DMS53 treated with DMSO at 0.1 percent for 48 hours (cell line): ENCODE data around the gene RNASET2.
"Not testable (repeated sequence)": the region's sequence is repeated elsewhere in the genome, so short reads cannot be mapped to it uniquely, and the experiment has no call there.

ENCODE experiments used
- DNase-seq: peaks from one replicate; lab custom pipeline; 2025; ENCODE audit not compliant: unreplicated experiment; lab: John Stamatoyannopoulos, UW

The RNASET2 gene

GRCh38 chr6:166929542-166930189 lies 26.7 kb downstream of the RNASET2 start:
- no peak for DNase-seq

GRCh38 chr6:166928644-166929541 lies 27.5 kb downstream of the RNASET2 start:
- no peak for DNase-seq

GRCh38 chr6:166927935-166928643 lies 28.3 kb downstream of the RNASET2 start:
- no peak for DNase-seq

- no peak for DNase-seq
Observed at GRCh38 chr6:166927240-166927934, 29.0 kb downstream of the RNASET2 start.

- DNase-seq: no peak
Observed at GRCh38 chr6:166926748-166927147, 29.6 kb downstream of the RNASET2 start.

GRCh38 chr6:166925141-166925996 lies 31.0 kb downstream of the RNASET2 start:
- no peak for DNase-seq

- no peak for DNase-seq
Observed at GRCh38 chr6:166924531-166924930, 31.8 kb downstream of the RNASET2 start.

GRCh38 chr6:166922937-166923336 lies 33.4 kb downstream of the RNASET2 start:
- no peak for DNase-seq

- no peak for DNase-seq
Observed at GRCh38 chr6:166921570-166921969, 34.8 kb downstream of the RNASET2 start.

- DNase-seq: no peak
Observed at GRCh38 chr6:166916824-166917223, 39.5 kb downstream of the RNASET2 start.

GRCh38 chr6:166915484-166915883 lies 40.9 kb downstream of the RNASET2 start:
- not testable (repeated sequence) for DNase-seq

GRCh38 chr6:166914952-166915351 lies 41.4 kb downstream of the RNASET2 start:
- DNase-seq: not testable (repeated sequence)

GRCh38 chr6:166911248-166911677 lies 45.1 kb downstream of the RNASET2 start:
- no peak for DNase-seq

- no peak for DNase-seq
Observed at GRCh38 chr6:166910601-166911000, 45.7 kb downstream of the RNASET2 start.

- no peak for DNase-seq
Observed at GRCh38 chr6:166908811-166909210, 47.5 kb downstream of the RNASET2 start.

GRCh38 chr6:166907871-166908806 lies 48.2 kb downstream of the RNASET2 start:
- no peak for DNase-seq

GRCh38 chr6:166907373-166907841 lies 48.9 kb downstream of the RNASET2 start:
- no peak for DNase-seq

GRCh38 chr6:166906376-166907044 lies 49.8 kb downstream of the RNASET2 start:
- no peak for DNase-seq
